Limb (tissue), 2 donors: ENCODE results near the gene AZU1.

ENCODE experiments used
- DNase-seq, 2 donors: peaks; one replicate each; pipeline ENCODE4 v3.0.0-alpha.2; 2016; ENCODE audit errors: extremely low spot score in 2 of 2

Gene AZU1

GRCh38 chr19:827710-828321 is at the start of gene AZU1:
TSS of gene AZU1 (plus strand) at chr19:827837. CDS start at chr19:827847, 10 bp downstream.
- no peak for DNase-seq

GRCh38 chr19:778910-779653 is 48.6 kb upstream of the AZU1 start:
- peak in 1 of 2 donors; percentile 60 for DNase-seq

GRCh38 chr19:780935-781334 is 46.7 kb upstream of the AZU1 start:
- no peak for DNase-seq

- DNase-seq, result no peak
Measured at GRCh38 chr19:781800-782184, 45.8 kb upstream of the AZU1 start.

- DNase-seq, result no peak
Measured at GRCh38 chr19:782185-782877, 45.3 kb upstream of the AZU1 start.

GRCh38 chr19:782878-783668 is 44.6 kb upstream of the AZU1 start:
- DNase-seq, result peak in 1 of 2 donors; percentile 18

- no peak for DNase-seq
Measured at GRCh38 chr19:784541-784940, 43.1 kb upstream of the AZU1 start.

GRCh38 chr19:787536-787935 is 40.1 kb upstream of the AZU1 start:
- no peak for DNase-seq

- DNase-seq, result no peak
Measured at GRCh38 chr19:788686-788982, 39.0 kb upstream of the AZU1 start.

- no peak for DNase-seq
Measured at GRCh38 chr19:788983-789700, 38.5 kb upstream of the AZU1 start.

GRCh38 chr19:789701-790060 is 38.0 kb upstream of the AZU1 start:
- no peak for DNase-seq

GRCh38 chr19:791007-791566 is 36.5 kb upstream of the AZU1 start:
- DNase-seq, result no peak

GRCh38 chr19:791567-792305 is 35.9 kb upstream of the AZU1 start:
- DNase-seq, result no peak

- DNase-seq, result no peak
Measured at GRCh38 chr19:792306-792885, 35.2 kb upstream of the AZU1 start.

GRCh38 chr19:793806-794205 is 33.8 kb upstream of the AZU1 start:
- peak in 1 of 2 donors; percentile 27 for DNase-seq

GRCh38 chr19:795073-795611 is 32.5 kb upstream of the AZU1 start:
- peak in 1 of 2 donors; percentile 48 for DNase-seq

- peak in 1 of 2 donors; percentile 40 for DNase-seq
Measured at GRCh38 chr19:795691-796581, 31.7 kb upstream of the AZU1 start.

GRCh38 chr19:796692-797527 is 30.7 kb upstream of the AZU1 start, which contains the start of gene PTBP1:
TSS of gene PTBP1 (plus strand) at chr19:797452. CDS start at chr19:797498, 46 bp downstream.
- DNase-seq, result peak; percentile 99 to 100
